ENCODE results near the gene NRM. TPM values are rescaled to one million over a fixed set of nuclear protein-coding genes. Genes with fewer than 3 reads are reported as not detected.
A peak's percentile ranks its signal among the peaks of the same experiment; 100 is the strongest.

NRM gene
- total RNA-seq, 3 donors from 2014 or later, result 1.8 to 4.0 (median 2.3) TPM

DNA sequence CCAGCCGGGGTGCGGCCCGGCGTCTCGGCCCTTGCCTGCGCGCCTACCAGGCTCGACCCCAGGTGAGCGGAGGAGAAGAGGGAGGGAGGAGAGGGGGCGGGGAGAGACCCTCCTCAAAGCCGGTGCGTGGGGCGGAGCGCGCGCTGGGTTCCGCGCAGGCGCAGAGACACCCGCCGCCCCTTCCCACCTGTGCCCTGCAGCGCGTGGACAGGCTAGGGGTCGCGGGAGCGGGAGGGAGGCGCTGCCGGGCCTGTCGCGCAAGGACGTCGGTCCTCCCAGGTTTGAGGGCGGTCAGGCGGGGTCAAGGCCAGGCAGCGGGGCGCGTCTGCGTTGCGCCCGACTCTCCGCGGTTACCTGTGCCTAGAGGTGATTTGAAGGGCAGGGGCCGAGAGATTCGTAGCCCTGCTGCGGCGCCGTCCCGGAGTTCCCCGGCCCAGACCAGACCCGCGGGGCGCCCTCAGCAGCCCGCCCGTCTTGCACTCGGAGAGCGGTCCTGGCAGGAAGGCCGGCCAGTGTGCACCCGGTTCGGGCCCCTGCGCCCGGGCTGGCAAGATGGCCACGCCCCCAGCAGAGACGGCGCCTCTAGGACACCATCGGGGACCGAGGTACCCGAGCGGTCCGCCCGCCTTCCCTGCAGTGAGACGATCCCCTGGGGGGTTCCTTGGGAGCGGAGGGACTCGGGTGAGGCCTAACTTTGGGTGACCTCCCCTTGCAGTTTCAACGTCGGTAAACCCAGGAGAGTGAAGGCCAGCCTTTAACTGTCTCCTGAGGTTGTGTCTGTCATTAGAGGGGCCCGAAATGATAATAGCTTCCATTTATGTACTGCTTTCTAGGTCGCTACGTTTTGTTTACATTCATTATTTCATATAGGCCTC lies 43.3 kb downstream of the NRM start:
- DNase-seq (ENCODE audit: low spot score in 2 of 2), result peak; percentile 54 to 73
- Histone ChIP-seq H3K9me3 (no peaks in the 10 kb centered on the region), H3K27me3 (no peaks in the 10 kb centered on the region), H3K27ac (peak overlapping the region; percentile 87 to 93), H3K4me3 (peak overlapping the region; percentile 70 to 90 (median 89)), H3K36me3 (peaks cover 9% of the 10 kb centered on the region), H3K4me1 (peaks cover 0 to 4% of the 10 kb centered on the region in 2 donors)
- intact Hi-C loops (cut with DNase I; ENCODE audit: low total_unique reads), result no loop called here
- TF ChIP-seq POLR2AphosphoS5 (IDR thresholded peaks at IDR 0.05) (peak in 1 of 3 donors; percentile 5), POLR2A (IDR thresholded peaks at IDR 0.05) (no peak)
- TF ChIP-seq, protein P1, sequence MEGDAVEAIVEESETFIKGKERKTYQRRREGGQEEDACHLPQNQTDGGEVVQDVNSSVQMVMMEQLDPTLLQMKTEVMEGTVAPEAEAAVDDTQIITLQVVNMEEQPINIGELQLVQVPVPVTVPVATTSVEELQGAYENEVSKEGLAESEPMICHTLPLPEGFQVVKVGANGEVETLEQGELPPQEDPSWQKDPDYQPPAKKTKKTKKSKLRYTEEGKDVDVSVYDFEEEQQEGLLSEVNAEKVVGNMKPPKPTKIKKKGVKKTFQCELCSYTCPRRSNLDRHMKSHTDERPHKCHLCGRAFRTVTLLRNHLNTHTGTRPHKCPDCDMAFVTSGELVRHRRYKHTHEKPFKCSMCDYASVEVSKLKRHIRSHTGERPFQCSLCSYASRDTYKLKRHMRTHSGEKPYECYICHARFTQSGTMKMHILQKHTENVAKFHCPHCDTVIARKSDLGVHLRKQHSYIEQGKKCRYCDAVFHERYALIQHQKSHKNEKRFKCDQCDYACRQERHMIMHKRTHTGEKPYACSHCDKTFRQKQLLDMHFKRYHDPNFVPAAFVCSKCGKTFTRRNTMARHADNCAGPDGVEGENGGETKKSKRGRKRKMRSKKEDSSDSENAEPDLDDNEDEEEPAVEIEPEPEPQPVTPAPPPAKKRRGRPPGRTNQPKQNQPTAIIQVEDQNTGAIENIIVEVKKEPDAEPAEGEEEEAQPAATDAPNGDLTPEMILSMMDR (IDR thresholded peaks at IDR 0.05), result no peak

DNA sequence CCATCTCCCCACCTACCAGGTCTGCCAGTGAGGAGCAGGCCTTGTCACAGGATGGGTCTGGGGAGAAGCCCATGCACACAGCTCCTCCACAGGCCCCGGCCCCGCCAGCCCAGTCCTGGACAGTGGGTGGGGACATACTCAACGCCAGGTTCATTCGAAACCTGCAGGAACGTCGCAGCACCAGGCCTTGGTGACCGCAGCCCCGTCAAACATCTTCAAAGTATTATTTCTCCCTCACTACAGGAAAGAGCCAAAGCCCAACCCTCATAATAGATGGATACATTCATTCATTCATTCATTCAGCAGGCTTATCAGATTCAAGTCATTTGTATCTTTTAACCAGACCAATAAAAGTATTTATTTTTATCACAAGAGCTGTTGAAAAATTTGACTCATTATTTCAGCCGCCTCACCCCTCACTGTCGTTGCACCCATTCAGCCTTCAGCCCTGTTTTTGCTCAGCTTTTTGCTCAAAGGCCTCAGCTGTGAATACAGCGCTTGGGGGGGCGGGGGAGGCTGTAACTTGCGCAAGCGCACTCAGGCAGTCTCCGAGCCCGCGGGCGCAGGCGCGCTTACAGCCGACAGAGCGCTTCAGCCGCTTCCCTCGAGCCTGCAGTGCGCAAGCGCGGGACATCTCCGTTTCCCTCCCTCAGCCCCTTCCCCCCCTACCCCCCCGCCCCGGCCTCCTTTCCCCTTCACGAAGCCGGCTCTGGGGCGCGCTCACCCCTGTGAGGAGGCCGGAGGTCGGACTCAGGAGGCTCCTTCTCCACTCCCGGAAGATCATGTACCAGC lies 44.1 kb downstream of the NRM start, which contains the start of gene C6orf136:
C6orf136 (plus strand) TSS at position 684 of the 792 bp plus-strand sequence; CDS start at position 783, 99 bp downstream.
- peak within 1 kb of the TSS; percentile 70 to 90 (median 89) for H3K4me3 ChIP-seq
- no peaks in the 10 kb centered on the region for H3K9me3 ChIP-seq
- H3K4me1 ChIP-seq, result peaks cover 0 to 4% of the 10 kb centered on the region in 2 donors
- TF ChIP-seq POLR2A (IDR thresholded peaks at IDR 0.05) (no peak), POLR2AphosphoS5 (IDR thresholded peaks at IDR 0.05) (no peak)
- TF ChIP-seq, protein P1 (IDR thresholded peaks at IDR 0.05), result no peak
- peak; percentile 80 to 88 for DNase-seq (ENCODE audit: low spot score in 2 of 2)
- H3K27me3 ChIP-seq, result no peaks in the 10 kb centered on the region
- peaks cover 5% of the 10 kb centered on the region for H3K36me3 ChIP-seq
- intact Hi-C loops (cut with DNase I; ENCODE audit: low total_unique reads), result no loop called here
- H3K27ac ChIP-seq, result peak within 1 kb of the TSS; percentile 87 to 93

DNA sequence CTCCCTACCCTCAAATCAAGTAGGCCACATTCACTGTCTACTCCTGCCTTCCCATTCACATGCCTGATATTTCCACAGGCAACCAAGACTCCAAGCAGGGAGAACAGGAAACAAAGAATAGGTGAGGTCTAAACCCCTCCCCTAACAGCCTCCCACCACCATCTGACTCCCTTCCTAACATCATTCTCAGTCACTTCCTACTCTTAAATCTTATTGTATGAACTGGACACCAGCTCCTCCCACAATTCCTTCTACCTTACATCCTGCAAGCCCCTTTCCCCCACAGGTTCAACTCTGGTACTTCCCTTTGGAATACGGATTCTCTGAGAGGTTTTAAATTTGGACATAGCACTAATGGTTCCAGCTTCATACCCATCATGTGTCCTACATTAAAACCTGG lies 44.8 kb downstream of the NRM start:
- H3K4me1 ChIP-seq, result peaks cover 0 to 4% of the 10 kb centered on the region in 2 donors
- no peaks in the 10 kb centered on the region for H3K9me3 ChIP-seq
- intact Hi-C loops (cut with DNase I; ENCODE audit: low total_unique reads), result no loop called here
- H3K27me3 ChIP-seq, result no peaks in the 10 kb centered on the region
- peak overlapping the region in 1 of 2 donors; percentile 87 for H3K27ac ChIP-seq
- TF ChIP-seq POLR2A (IDR thresholded peaks at IDR 0.05), result no peak
- TF ChIP-seq POLR2AphosphoS5 (IDR thresholded peaks at IDR 0.05), result no peak
- TF ChIP-seq, protein P1 (IDR thresholded peaks at IDR 0.05), result no peak
- no peak for DNase-seq (ENCODE audit: low spot score in 2 of 2)
- H3K36me3 ChIP-seq, result peaks cover 1% of the 10 kb centered on the region
- no peak overlapping the region for H3K4me3 ChIP-seq

DNA sequence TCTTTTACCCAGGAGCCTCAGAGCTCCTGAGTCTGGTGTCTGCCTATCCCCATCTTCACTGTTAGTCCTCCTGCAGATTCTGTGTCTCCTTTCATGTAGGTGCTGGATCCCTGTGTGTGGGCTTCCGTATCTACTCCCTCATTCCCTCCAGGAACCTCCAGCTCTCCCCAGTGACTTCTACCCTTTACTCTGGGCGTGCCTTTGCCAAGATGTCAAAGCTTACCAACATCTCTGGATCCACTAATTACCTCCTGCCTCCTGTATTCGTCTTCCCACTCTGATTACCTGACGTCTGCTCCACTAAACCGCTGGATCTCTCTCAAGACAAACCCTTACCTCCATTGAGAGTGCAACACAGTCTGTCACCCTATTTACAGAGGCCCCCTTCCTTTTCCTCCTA lies 46.0 kb downstream of the NRM start:
- Histone ChIP-seq H3K36me3 (no peaks in the 10 kb centered on the region), H3K4me3 (no peak overlapping the region)
- DNase-seq (ENCODE audit: low spot score in 2 of 2), result no peak

More for the DNA sequence above, 46.0 kb downstream of the NRM start:
- TF ChIP-seq, protein P1 (IDR thresholded peaks at IDR 0.05), result no peak
- TF ChIP-seq POLR2AphosphoS5 (IDR thresholded peaks at IDR 0.05) (no peak), POLR2A (IDR thresholded peaks at IDR 0.05) (no peak)
- no peaks in the 10 kb centered on the region for H3K9me3 ChIP-seq
- no peak overlapping the region for H3K27ac ChIP-seq
- H3K27me3 ChIP-seq, result no peaks in the 10 kb centered on the region
- H3K4me1 ChIP-seq, result peaks cover 0 to 4% of the 10 kb centered on the region in 2 donors
- intact Hi-C loops (cut with DNase I; ENCODE audit: low total_unique reads), result no loop called here
